Mammary epithelial cell (primary cell): ENCODE results near the gene PKHD1.
"Not testable (repeated sequence)": the region's sequence is repeated elsewhere in the genome, so short reads cannot be mapped to it uniquely, and the experiment has no call there.

Experiments used
- CTCF ChIP-seq, 2 donors: IDR thresholded peaks in 1 of 2; conservative IDR thresholded peaks in 1 of 2; 2 replicates each; pipeline ENCODE4 v1.5.1; 2011 to 2012; ENCODE audit warnings: inconsistent platforms in 2 of 2, low read length in 2 of 2, mild to moderate bottlenecking in 2 of 2, control low read depth in 1 of 2, low read depth in 1 of 2; ENCODE audit not compliant: insufficient read depth in 1 of 2; ENCODE audit errors: extremely low read depth in 1 of 2
- EZH2 ChIP-seq: IDR thresholded peaks from 2 replicates; pipeline ENCODE4 v1.6.1; 2012; ENCODE audit warnings: low read length, inconsistent platforms, borderline replicate concordance

DNA sequence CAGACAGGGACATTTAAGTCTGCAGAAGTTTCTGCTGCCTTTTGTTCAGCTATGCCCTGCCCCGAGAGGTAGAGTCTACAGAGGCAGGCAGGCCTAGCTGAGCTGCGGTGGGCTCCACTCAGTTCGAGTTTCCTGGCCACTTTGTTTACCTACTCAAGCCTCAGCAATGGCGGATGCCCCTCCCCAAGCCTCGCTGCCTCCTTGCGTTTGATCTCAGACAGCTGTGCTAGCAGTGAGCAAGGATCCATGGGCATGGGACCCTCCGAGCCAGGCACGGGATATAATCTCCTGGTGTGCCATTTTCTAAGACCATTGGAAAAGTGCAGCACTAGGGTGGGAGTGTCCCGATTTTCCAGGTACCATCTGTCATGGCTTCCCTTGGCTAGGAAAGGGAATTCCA, 164.9 kb downstream of the PKHD1 start:
- TF ChIP-seq CTCF (conservative IDR thresholded peaks at IDR 0.05 in 1 of 2, IDR thresholded peaks at IDR 0.05 in 1 of 2; ENCODE audit: extremely low read depth in 1 of 2, insufficient read depth in 1 of 2, low read depth in 1 of 2, low read length in 2 of 2); EZH2: not testable (repeated sequence)
